ENCODE measurements around the gene TOP1. TPM values are rescaled to one million over a fixed set of nuclear protein-coding genes. Genes with fewer than 3 reads are reported as not detected.

TOP1 gene
- total and polyA plus RNA-seq, 8 donors: 14.8 to 46.2 (median 21.7) TPM

- Histone ChIP-seq H3K27ac (peak overlapping the region; percentile 76 to 94 (median 86)), H3K36me3 (no peaks in the 10 kb centered on the region), H3K27me3 (no peaks in the 10 kb centered on the region), H3K4me3 (peak overlapping the region in 1 of 4 donors; percentile 26), H3K9me3 (no peaks in the 10 kb centered on the region), H3K4me1 (peaks cover 42 to 68% (median 49%) of the 10 kb centered on the region in 4 donors)
- peak in 1 of 2 donors; percentile 39 for DNase-seq
- intact Hi-C loops (cut with DNase I; ENCODE audit: low total_unique reads): no loop called here
- no peak for TF ChIP-seq POLR2A (IDR thresholded peaks at IDR 0.05)
- TF ChIP-seq EP300 (IDR thresholded peaks at IDR 0.05): no peak
- TF ChIP-seq CTCF (IDR thresholded peaks at IDR 0.05): no peak
- TF ChIP-seq POLR2AphosphoS5 (IDR thresholded peaks at IDR 0.05): no peak
- WGBS, 5 donors: 63 to 76% (median 68%) methylated on average over 8 of the region's 8 CpGs
These were observed 23.9 kb upstream of the TOP1 start for GRCh38 chr20:41004531-41005360.

- TF ChIP-seq CTCF (IDR thresholded peaks at IDR 0.05): no peak
- peak; percentile 67 to 88 (median 75) for TF ChIP-seq POLR2AphosphoS5 (IDR thresholded peaks at IDR 0.05)
- DNase-seq: peak; percentile 93 to 94
- H3K4me3 ChIP-seq: peak overlapping the region in 1 of 4 donors; percentile 26
- intact Hi-C loops (cut with DNase I; ENCODE audit: low total_unique reads): no loop called here
- H3K4me1 ChIP-seq: peaks cover 42 to 70% (median 51%) of the 10 kb centered on the region in 4 donors
- WGBS, 5 donors: 6 to 22% (median 12%) methylated on average over 4 of the region's 4 CpGs
- no peaks in the 10 kb centered on the region for H3K9me3 ChIP-seq
- no peaks in the 10 kb centered on the region for H3K27me3 ChIP-seq
- H3K27ac ChIP-seq: peak overlapping the region; percentile 76 to 94 (median 86)
- no peaks in the 10 kb centered on the region for H3K36me3 ChIP-seq
These were observed 23.3 kb upstream of the TOP1 start for GRCh38 chr20:41005361-41005729.

DNA sequence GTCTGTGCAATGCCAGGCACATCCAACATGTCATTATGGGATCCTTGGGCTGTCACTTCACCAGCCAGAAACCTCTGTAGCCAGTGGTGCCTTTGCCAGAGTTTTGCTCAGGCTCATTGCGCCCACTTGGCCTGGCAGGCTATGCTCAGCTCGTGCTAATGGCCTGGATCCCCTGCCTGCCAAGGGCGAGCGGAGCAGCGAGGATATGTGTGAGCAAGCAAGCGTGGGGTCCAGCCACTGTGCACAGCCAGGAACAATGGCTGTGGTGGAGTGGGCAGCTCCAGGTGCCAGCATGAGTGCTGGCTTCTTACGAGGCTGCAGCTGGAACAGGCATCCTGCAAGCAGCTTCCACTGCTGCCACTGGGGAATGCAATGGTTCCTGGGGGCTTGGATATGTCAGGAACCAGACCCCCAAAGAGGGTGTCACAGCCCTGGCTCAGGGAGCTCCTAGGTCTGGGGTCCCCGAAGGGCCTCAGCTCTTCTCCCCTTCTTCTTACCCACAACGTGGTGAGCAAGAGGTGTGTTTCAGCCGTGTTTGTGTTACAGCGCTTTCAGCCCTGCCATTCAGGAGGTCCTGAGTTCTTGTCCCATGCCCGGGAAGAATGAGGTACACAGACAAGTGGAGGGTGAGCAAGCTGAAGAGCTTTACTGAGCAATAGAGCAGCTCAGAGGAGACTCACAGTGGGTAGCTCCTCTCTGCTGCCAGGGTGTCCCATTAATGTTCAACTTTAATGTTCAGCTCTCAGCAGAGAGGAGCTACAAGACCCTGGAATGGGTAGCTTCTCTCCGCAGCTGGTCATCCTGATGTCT lies 22.3 kb upstream of the TOP1 start:
- Histone ChIP-seq H3K4me3 (no peak overlapping the region), H3K27ac (peak overlapping the region; percentile 69 to 94 (median 86)), H3K36me3 (no peaks in the 10 kb centered on the region), H3K9me3 (no peaks in the 10 kb centered on the region), H3K27me3 (no peaks in the 10 kb centered on the region), H3K4me1 (peaks cover 42 to 73% (median 56%) of the 10 kb centered on the region in 4 donors)
- WGBS, 5 donors: 92 to 97% (median 95%) methylated on average over 4 to 13 of the region's 13 CpGs
- intact Hi-C loops (cut with DNase I; ENCODE audit: low total_unique reads): no loop called here
- DNase-seq: no peak
- no peak for TF ChIP-seq POLR2AphosphoS5 (IDR thresholded peaks at IDR 0.05)
- TF ChIP-seq EP300 (IDR thresholded peaks at IDR 0.05): no peak
- TF ChIP-seq CTCF (IDR thresholded peaks at IDR 0.05): no peak
- no peak for TF ChIP-seq POLR2A (IDR thresholded peaks at IDR 0.05)

DNA sequence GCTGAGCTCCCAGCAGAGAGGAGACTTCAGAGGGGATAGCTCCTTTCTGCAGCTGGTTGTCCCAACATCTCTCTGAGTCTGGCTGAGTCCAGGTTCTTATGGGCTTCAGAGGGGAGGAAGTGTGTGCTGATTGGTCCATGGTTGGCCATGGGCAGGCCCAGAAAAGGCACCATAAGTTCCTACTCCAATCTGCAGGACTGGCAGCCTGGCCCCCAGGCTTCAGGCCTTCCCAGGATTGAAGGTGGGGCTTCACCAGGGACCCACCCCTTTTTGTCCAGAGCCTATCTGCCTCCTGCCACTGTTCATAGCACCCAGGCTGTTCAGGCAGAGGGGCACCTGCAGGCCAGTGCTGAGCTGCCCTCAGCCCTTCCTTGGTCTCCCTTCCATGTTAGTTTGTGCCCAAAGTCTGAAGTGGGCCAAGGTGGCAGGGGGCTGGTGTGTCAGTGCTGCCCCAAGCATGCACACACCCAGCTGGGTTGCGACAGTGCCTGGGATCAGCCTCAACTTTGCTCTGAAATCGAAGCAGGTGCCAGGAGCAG lies 21.6 kb upstream of the TOP1 start:
- Histone ChIP-seq H3K9me3 (no peaks in the 10 kb centered on the region), H3K4me1 (peaks cover 42 to 79% (median 60%) of the 10 kb centered on the region in 4 donors), H3K27me3 (no peaks in the 10 kb centered on the region), H3K27ac (peak overlapping the region in 1 of 5 donors; percentile 24), H3K36me3 (no peaks in the 10 kb centered on the region), H3K4me3 (no peak overlapping the region)
- no peak for DNase-seq
- TF ChIP-seq POLR2A (IDR thresholded peaks at IDR 0.05) (no peak), CTCF (IDR thresholded peaks at IDR 0.05) (no peak), POLR2AphosphoS5 (IDR thresholded peaks at IDR 0.05) (no peak), EP300 (IDR thresholded peaks at IDR 0.05) (no peak)
- 90 to 100% (median 93%) methylated on average over 1 to 2 of the region's 2 CpGs for whole genome bisulfite sequencing, 5 donors
- intact Hi-C loops (cut with DNase I; ENCODE audit: low total_unique reads): no loop called here

Data from stomach (tissue), 9 donors.